Measurements from ENCODE around the gene KCNJ9.

KCNJ9 gene

DNA sequence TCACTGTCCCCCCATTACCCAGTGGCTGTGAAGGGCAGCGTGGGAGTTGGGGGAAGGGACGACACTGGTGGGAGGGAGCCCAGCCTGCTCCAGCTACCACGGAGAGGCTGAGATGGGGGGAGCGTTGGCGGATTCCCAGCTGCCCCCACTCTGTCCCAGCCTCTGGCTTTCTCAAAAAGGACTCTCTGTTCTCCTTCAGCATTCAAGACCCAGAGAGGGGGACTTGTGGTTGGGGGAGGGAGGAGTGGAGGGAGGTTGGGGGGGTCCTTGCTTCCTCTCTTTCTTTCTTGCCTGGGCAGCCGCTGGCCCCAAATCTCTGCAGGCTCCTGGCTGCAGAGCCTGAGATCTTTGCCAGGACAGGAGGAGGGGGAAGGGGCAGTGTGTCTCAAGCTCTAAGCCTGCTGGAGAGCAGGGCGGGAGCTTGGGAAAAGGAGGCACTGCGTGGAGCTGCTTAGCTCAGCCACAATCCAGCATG is 36.4 kb downstream of the KCNJ9 start:
- Histone ChIP-seq H2AK5ac (ENCODE audit: low read depth, low read length) (peak overlapping the region; percentile 68), H3K4me3 (ENCODE audit: low read length in 2 of 2) (peak overlapping the region in 1 of 2 donors; percentile 66), H2AFZ (ENCODE audit: low read length) (peak overlapping the region; percentile 86)

DNA sequence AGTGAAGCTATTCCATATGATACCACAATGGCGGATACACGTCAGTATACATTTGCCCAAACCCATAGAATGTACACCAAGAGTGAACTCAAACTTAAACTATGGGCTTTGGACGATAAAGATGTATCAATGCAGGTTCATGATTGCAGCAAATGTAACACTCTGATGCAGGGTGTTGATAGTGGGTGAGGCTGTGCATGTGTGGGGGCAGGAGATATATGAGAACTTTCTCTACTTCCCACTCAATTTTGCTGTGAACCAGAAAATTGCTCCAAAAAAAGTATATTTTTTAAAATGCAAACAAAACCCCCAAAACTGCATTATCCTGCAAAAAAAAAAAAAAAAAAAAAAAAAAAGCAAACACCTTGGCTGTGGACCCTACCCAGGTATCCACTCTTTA is 37.6 kb downstream of the KCNJ9 start:
- Histone ChIP-seq H3K4me2 (ENCODE audit: insufficient read depth, low read length, poor library complexity, severe bottlenecking) (no peak overlapping the region), H4K91ac (ENCODE audit: low read depth, low read length, poor library complexity) (no peak overlapping the region), H3K23ac (ENCODE audit: low read depth, low read length, poor library complexity) (no peak overlapping the region), H3K9ac (ENCODE audit: low read depth, low read length, poor library complexity) (no peak overlapping the region), H3K18ac (ENCODE audit: low read length) (no peak overlapping the region), H2BK12ac (ENCODE audit: low read length) (no peak overlapping the region), H3K27me3 (ENCODE audit: control insufficient read depth in 3 of 3, insufficient read depth in 3 of 3, low read depth in 1 of 3, low read length in 3 of 3) (no peaks in the 10 kb centered on the region), H3K4ac (ENCODE audit: low read length) (no peak overlapping the region), H2BK5ac (ENCODE audit: low read length) (no peak overlapping the region), H2AFZ (ENCODE audit: low read length) (no peak overlapping the region), H3K14ac (ENCODE audit: low read length) (no peak overlapping the region), H3K9me3 (replicated peaks in 1 of 2; ENCODE audit: control insufficient read depth in 2 of 2, insufficient read depth in 1 of 2, low read depth in 1 of 2, low read length in 2 of 2) (no peaks in the 10 kb centered on the region), H3K36me3 (replicated peaks in 1 of 2; ENCODE audit: control insufficient read depth in 2 of 2, insufficient read depth in 2 of 2, low read length in 2 of 2) (peaks cover 0 to 19% of the 10 kb centered on the region in 2 donors), H3K27ac (replicated peaks; ENCODE audit: low read length) (no peak overlapping the region), H2BK15ac (ENCODE audit: low read length) (no peak overlapping the region), H2AK5ac (ENCODE audit: low read depth, low read length) (no peak overlapping the region), H3K4me1 (ENCODE audit: control insufficient read depth in 2 of 2, insufficient read depth in 1 of 2, low read depth in 1 of 2, low read length in 2 of 2) (peaks cover 38 to 42% of the 10 kb centered on the region in 2 donors), H2BK120ac (ENCODE audit: low read depth, low read length) (no peak overlapping the region), H4K8ac (ENCODE audit: low read depth, low read length) (no peak overlapping the region), H3K4me3 (ENCODE audit: low read length in 2 of 2) (no peak overlapping the region), H3K79me1 (ENCODE audit: low read depth, low read length) (peaks cover 5% of the 10 kb centered on the region)
- WGBS, 2 donors (ENCODE audit: extremely low coverage in 2 of 2, insufficient read length in 2 of 2, insufficient replicate concordance in 1 of 2) = no CpG with 5 or more reads among the region's 3 CpGs
- DNase-seq (ENCODE audit: low spot score) = no peak

More for the DNA sequence above, 36.4 kb downstream of the KCNJ9 start:
- Histone ChIP-seq H2BK12ac (ENCODE audit: low read length) (peak overlapping the region; percentile 42), H3K79me1 (ENCODE audit: low read depth, low read length) (peaks cover 5% of the 10 kb centered on the region), H3K14ac (ENCODE audit: low read length) (no peak overlapping the region), H3K9me3 (replicated peaks in 1 of 2; ENCODE audit: control insufficient read depth in 2 of 2, insufficient read depth in 1 of 2, low read depth in 1 of 2, low read length in 2 of 2) (no peaks in the 10 kb centered on the region), H2BK120ac (ENCODE audit: low read depth, low read length) (peak overlapping the region; percentile 95), H4K91ac (ENCODE audit: low read depth, low read length, poor library complexity) (no peak overlapping the region), H3K4ac (ENCODE audit: low read length) (no peak overlapping the region), H4K8ac (ENCODE audit: low read depth, low read length) (no peak overlapping the region), H3K23ac (ENCODE audit: low read depth, low read length, poor library complexity) (peak overlapping the region; percentile 31), H3K27me3 (ENCODE audit: control insufficient read depth in 3 of 3, insufficient read depth in 3 of 3, low read depth in 1 of 3, low read length in 3 of 3) (no peaks in the 10 kb centered on the region), H3K18ac (ENCODE audit: low read length) (peak overlapping the region; percentile 94), H2BK15ac (ENCODE audit: low read length) (peak overlapping the region; percentile 31), H2BK5ac (ENCODE audit: low read length) (peak overlapping the region; percentile 30), H3K27ac (replicated peaks; ENCODE audit: low read length) (peak overlapping the region; percentile 59), H3K36me3 (replicated peaks in 1 of 2; ENCODE audit: control insufficient read depth in 2 of 2, insufficient read depth in 2 of 2, low read length in 2 of 2) (peaks cover 0 to 9% of the 10 kb centered on the region in 2 donors), H3K4me2 (ENCODE audit: insufficient read depth, low read length, poor library complexity, severe bottlenecking) (peak overlapping the region; percentile 83), H3K9ac (ENCODE audit: low read depth, low read length, poor library complexity) (peak overlapping the region; percentile 87), H3K4me1 (ENCODE audit: control insufficient read depth in 2 of 2, insufficient read depth in 1 of 2, low read depth in 1 of 2, low read length in 2 of 2) (peaks cover 46% of the 10 kb centered on the region in 2 donors)
- WGBS, 2 donors (ENCODE audit: extremely low coverage in 2 of 2, insufficient read length in 2 of 2, insufficient replicate concordance in 1 of 2) = no CpG with 5 or more reads among the region's 8 CpGs
- DNase-seq (ENCODE audit: low spot score) = no peak

DNA sequence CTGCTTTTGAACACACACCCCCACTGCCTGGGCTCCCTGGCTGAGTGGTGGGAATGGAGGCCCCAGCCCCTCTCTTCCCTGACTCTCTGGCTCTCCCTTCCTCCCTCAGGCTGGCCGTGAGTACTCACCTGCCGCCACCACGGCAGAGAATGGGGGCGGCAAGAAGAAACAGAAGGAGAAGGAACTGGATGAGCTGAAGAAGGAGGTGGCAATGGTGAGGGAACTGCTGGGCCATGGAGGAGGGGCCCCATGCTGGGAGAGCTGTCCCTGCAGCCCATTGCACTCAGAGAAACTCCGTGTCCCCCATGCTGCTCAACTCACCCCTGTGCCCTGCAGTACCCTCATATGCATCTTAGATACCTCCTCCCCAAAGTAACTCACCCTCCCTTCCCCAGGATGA is 39.5 kb downstream of the KCNJ9 start:
- no peak for DNase-seq (ENCODE audit: low spot score)
- Histone ChIP-seq H3K9ac (ENCODE audit: low read depth, low read length, poor library complexity) (no peak overlapping the region), H2BK120ac (ENCODE audit: low read depth, low read length) (no peak overlapping the region), H3K9me3 (replicated peaks in 1 of 2; ENCODE audit: control insufficient read depth in 2 of 2, insufficient read depth in 1 of 2, low read depth in 1 of 2, low read length in 2 of 2) (no peaks in the 10 kb centered on the region), H3K18ac (ENCODE audit: low read length) (no peak overlapping the region), H4K91ac (ENCODE audit: low read depth, low read length, poor library complexity) (no peak overlapping the region), H2BK5ac (ENCODE audit: low read length) (no peak overlapping the region), H3K27ac (replicated peaks; ENCODE audit: low read length) (no peak overlapping the region), H3K4ac (ENCODE audit: low read length) (no peak overlapping the region), H3K23ac (ENCODE audit: low read depth, low read length, poor library complexity) (peak overlapping the region; percentile 76), H2AFZ (ENCODE audit: low read length) (no peak overlapping the region), H2BK12ac (ENCODE audit: low read length) (no peak overlapping the region), H3K4me2 (ENCODE audit: insufficient read depth, low read length, poor library complexity, severe bottlenecking) (no peak overlapping the region), H3K36me3 (replicated peaks in 1 of 2; ENCODE audit: control insufficient read depth in 2 of 2, insufficient read depth in 2 of 2, low read length in 2 of 2) (peaks cover 0 to 32% of the 10 kb centered on the region in 2 donors), H4K8ac (ENCODE audit: low read depth, low read length) (no peak overlapping the region), H2BK15ac (ENCODE audit: low read length) (no peak overlapping the region), H3K14ac (ENCODE audit: low read length) (no peak overlapping the region), H3K4me3 (ENCODE audit: low read length in 2 of 2) (no peak overlapping the region), H3K79me1 (ENCODE audit: low read depth, low read length) (peaks cover 7% of the 10 kb centered on the region), H3K4me1 (ENCODE audit: control insufficient read depth in 2 of 2, insufficient read depth in 1 of 2, low read depth in 1 of 2, low read length in 2 of 2) (peaks cover 23 to 31% of the 10 kb centered on the region in 2 donors), H2AK5ac (ENCODE audit: low read depth, low read length) (peak overlapping the region; percentile 44), H3K27me3 (ENCODE audit: control insufficient read depth in 3 of 3, insufficient read depth in 3 of 3, low read depth in 1 of 3, low read length in 3 of 3) (no peaks in the 10 kb centered on the region)
- no CpG with 5 or more reads among the region's 5 CpGs for WGBS, 2 donors (ENCODE audit: extremely low coverage in 2 of 2, insufficient read length in 2 of 2, insufficient replicate concordance in 1 of 2)

DNA sequence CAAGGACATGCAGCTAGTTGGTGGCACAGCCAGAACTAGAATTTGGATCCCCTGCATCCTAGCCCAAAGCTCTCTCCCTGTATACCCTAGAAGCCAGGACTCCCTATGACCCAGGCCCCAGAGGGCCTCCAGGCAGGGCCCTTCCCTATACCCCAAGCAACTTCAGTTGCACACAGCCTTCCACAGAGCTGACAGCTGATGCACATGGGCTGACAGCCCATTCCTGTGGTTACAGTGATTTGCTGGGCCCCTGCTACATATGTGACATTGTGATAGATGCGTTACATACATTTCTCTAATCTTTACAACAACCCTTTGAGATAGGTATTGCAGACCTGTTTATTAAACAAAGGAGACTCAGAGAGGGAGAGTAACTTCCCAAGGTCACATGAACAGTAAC is 40.0 kb downstream of the KCNJ9 start:
- Histone ChIP-seq H4K91ac (ENCODE audit: low read depth, low read length, poor library complexity) (no peak overlapping the region), H3K4ac (ENCODE audit: low read length) (no peak overlapping the region), H2BK5ac (ENCODE audit: low read length) (no peak overlapping the region), H3K4me2 (ENCODE audit: insufficient read depth, low read length, poor library complexity, severe bottlenecking) (no peak overlapping the region), H2AK5ac (ENCODE audit: low read depth, low read length) (no peak overlapping the region), H3K14ac (ENCODE audit: low read length) (no peak overlapping the region), H3K9me3 (replicated peaks in 1 of 2; ENCODE audit: control insufficient read depth in 2 of 2, insufficient read depth in 1 of 2, low read depth in 1 of 2, low read length in 2 of 2) (no peaks in the 10 kb centered on the region), H4K8ac (ENCODE audit: low read depth, low read length) (no peak overlapping the region), H3K23ac (ENCODE audit: low read depth, low read length, poor library complexity) (no peak overlapping the region), H3K36me3 (replicated peaks in 1 of 2; ENCODE audit: control insufficient read depth in 2 of 2, insufficient read depth in 2 of 2, low read length in 2 of 2) (peaks cover 0 to 34% of the 10 kb centered on the region in 2 donors), H2BK15ac (ENCODE audit: low read length) (no peak overlapping the region), H3K27me3 (ENCODE audit: control insufficient read depth in 3 of 3, insufficient read depth in 3 of 3, low read depth in 1 of 3, low read length in 3 of 3) (no peaks in the 10 kb centered on the region), H2AFZ (ENCODE audit: low read length) (no peak overlapping the region), H2BK120ac (ENCODE audit: low read depth, low read length) (no peak overlapping the region), H3K4me3 (ENCODE audit: low read length in 2 of 2) (no peak overlapping the region), H3K79me1 (ENCODE audit: low read depth, low read length) (peaks cover 7% of the 10 kb centered on the region), H2BK12ac (ENCODE audit: low read length) (no peak overlapping the region), H3K27ac (replicated peaks; ENCODE audit: low read length) (no peak overlapping the region), H3K18ac (ENCODE audit: low read length) (no peak overlapping the region), H3K9ac (ENCODE audit: low read depth, low read length, poor library complexity) (peak overlapping the region; percentile 24), H3K4me1 (ENCODE audit: control insufficient read depth in 2 of 2, insufficient read depth in 1 of 2, low read depth in 1 of 2, low read length in 2 of 2) (peaks cover 20 to 26% of the 10 kb centered on the region in 2 donors)
- no peak for DNase-seq (ENCODE audit: low spot score)
- no CpG with 5 or more reads among the region's 1 CpG for WGBS, 2 donors (ENCODE audit: extremely low coverage in 2 of 2, insufficient read length in 2 of 2, insufficient replicate concordance in 1 of 2)

Measured in neuronal stem cell (in vitro differentiated cells).